H1 (cell line): ENCODE results near the gene SIX1. TPM values are rescaled to one million over a fixed set of nuclear protein-coding genes. Genes with fewer than 3 reads are reported as not detected.

Source experiments
- SRF ChIP-seq: IDR thresholded peaks from 2 replicates; pipeline ENCODE4 v1.6.1; 2011; ENCODE audit warnings: mild to moderate bottlenecking, low read depth, low read length, moderate library complexity
- polyA plus RNA-seq, 7 experiments: library from polyadenylated mRNA; depleted of rRNA in 3 of 7; stranded (reverse) in 5 of 7; unstranded in 2 of 7; fragments of >200 nt in 5 of 7; fragments of 200-250 nt in 2 of 7; gene quantifications; 1 replicate in 5 of 7; 2 replicates in 1 of 7; 4 replicates in 1 of 7; pipeline versions ENCODE4 v1.2.1 to v1.2.3, GENCODE V29; 2011 to 2013; ENCODE audit warnings: missing spikeins in 2 of 7, mixed read lengths in 2 of 7
- total RNA-seq: library from RNA; stranded (reverse); fragmentation: NEBNext Ultra II Directional; extraction: Animal tissue kit (Norgen Biotek cat#: 25700); gene quantifications from 2 replicates; pipeline ENCODE4 v1.2.1, GENCODE V29; 2021

Gene SIX1
- total and polyA plus RNA-seq, 2 of the 8 experiments (the other 6 are each of a cell fraction or from before 2014, with no cell fraction given): 0.03 to 0.69 TPM

DNA sequence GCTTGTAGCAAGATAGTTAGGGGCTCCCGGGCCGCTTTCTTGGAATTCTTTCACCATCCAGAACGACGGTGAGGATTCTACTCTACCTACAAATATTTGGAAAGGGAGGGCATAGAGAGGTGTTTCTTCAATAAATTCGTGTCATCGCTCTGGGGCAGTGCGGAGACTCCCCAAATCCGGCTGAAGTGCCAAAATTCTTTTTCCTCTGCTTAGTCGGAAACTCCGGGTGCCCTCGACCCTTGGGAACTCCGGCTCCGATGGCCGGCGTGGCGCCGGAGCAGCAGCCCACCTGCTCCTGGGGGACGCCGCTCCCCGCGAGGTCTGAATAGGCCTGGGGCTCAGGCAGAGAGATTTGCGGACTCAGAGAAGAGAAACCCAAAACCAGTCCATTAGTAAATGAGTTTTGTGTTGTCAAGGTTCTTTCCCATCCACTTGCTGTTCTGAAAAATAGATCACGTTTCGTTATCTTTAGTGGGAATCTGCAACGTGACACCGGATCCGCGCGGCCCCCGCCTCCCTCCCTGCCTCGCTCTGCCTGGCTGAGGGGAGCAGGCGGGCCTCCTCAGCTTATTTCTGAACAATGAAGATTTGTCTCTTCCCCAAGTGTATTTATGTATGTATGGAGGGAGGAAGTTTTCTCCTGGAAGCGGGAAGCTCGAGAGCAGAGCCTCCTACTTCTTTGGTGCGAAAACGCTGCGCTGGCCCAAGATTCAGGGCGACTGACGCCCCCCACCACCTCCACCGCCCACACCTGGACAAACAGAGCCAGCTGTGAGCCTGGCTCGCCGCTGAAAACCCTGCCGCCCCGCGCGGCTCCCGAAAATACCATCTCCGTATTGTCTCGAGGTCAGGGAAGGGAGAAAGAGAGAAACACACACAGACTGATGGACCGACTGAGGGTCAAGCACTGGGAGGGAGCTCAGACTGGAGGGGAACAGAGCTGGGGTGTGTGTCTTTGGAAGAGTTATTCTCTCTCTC lies 3.7 kb upstream of the SIX1 start (continued):
- no peak for TF ChIP-seq SRF
